Vagina (tissue), 2 donors: ENCODE measurements around the gene BRD3. TPM values are rescaled to one million over a fixed set of nuclear protein-coding genes. Genes with fewer than 3 reads are reported as not detected.

ENCODE experiments used
- DNase-seq, 2 donors: peaks; one replicate each; pipeline ENCODE4 v3.0.0-alpha.2; 2017; ENCODE audit errors: extremely low spot score in 2 of 2
- H3K27ac ChIP-seq: fragments of 200-600 bp; sonication (generic); one replicate; pipeline ENCODE4 v1.5.1; 2019
- H3K27me3 ChIP-seq: fragments of 200-600 bp; sonication (generic); one replicate; pipeline ENCODE4 v1.5.1; 2019
- H3K36me3 ChIP-seq, 2 donors: fragments of 200-600 bp; sonication (generic); one replicate each; pipeline ENCODE4 v1.5.1; 2017 to 2019
- H3K4me1 ChIP-seq: fragments of 200-600 bp; sonication (generic); one replicate; pipeline ENCODE4 v1.5.1; 2019
- H3K4me3 ChIP-seq, 2 donors: fragments of 200-600 bp; sonication (generic); 1 replicate in 1 of 2; 2 replicates in 1 of 2; pipeline ENCODE4 v1.5.1; 2016 to 2019
- H3K9me3 ChIP-seq: fragments of 200-600 bp; sonication (generic); one replicate; pipeline ENCODE4 v1.5.1; 2019
- CTCF ChIP-seq, 3 experiments: fragments of 450-650 bp in 2 of 3; fragments of 200-600 bp in 1 of 3; sonication (generic) in 1 of 3; IDR thresholded peaks; one replicate each; pipeline ENCODE4 v1.5.1; 2017 to 2019; ENCODE audit warnings: antibody characterized with exemption in 3 of 3, mild to moderate bottlenecking in 2 of 3, moderate library complexity in 2 of 3
- POLR2A ChIP-seq, 2 donors: fragments of 450-650 bp; IDR thresholded peaks; one replicate each; pipeline ENCODE4 v1.6.1; 2017; ENCODE audit warnings: antibody characterized with exemption in 2 of 2, mild to moderate bottlenecking in 2 of 2, moderate library complexity in 2 of 2
- POLR2AphosphoS5 ChIP-seq, 2 donors: sonication (generic); formaldehyde crosslinking; IDR thresholded peaks; one replicate each; pipeline ENCODE4 v1.9.0; 2017; ENCODE audit warnings: antibody characterized with exemption in 2 of 2, mild to moderate bottlenecking in 2 of 2, low read depth in 1 of 2; ENCODE audit not compliant: insufficient read depth in 1 of 2
- intact Hi-C: fragments of 100-400 bp; cut with DNase I; formaldehyde crosslinking; loops from one replicate; pipeline ENCODE4 v1.15.1; 2023
- total RNA-seq: library from RNA; depleted of rRNA; stranded (reverse); fragments of >200 nt; gene quantifications from one replicate; pipeline ENCODE4 v1.2.3, GENCODE V29; 2016

BRD3 gene
- total RNA-seq, 1 donor from 2014 or later, result 20.4 TPM

- no peak for DNase-seq
These were observed 31.7 kb downstream of the BRD3 start for GRCh38 chr9:134036130-134036529.

GRCh38 chr9:134035041-134036039, 32.5 kb downstream of the BRD3 start:
- H3K4me1 ChIP-seq, result no peaks in the 10 kb centered on the region
- no peak overlapping the region for H3K27ac ChIP-seq
- H3K27me3 ChIP-seq, result no peaks in the 10 kb centered on the region
- intact Hi-C loops, result no loop called here
- TF ChIP-seq CTCF (IDR thresholded peaks at IDR 0.05), result no peak
- no peak for TF ChIP-seq POLR2AphosphoS5 (IDR thresholded peaks at IDR 0.05; ENCODE audit: insufficient read depth in 1 of 2, low read depth in 1 of 2)
- no peak for TF ChIP-seq POLR2A (IDR thresholded peaks at IDR 0.05)
- H3K4me3 ChIP-seq, result no peak overlapping the region
- H3K9me3 ChIP-seq, result peaks cover 3% of the 10 kb centered on the region
- peaks cover 0 to 85% of the 10 kb centered on the region in 2 donors for H3K36me3 ChIP-seq
- DNase-seq, result no peak

More at GRCh38 chr9:134036130-134036529, 31.7 kb downstream of the BRD3 start:
- Histone ChIP-seq H3K36me3 (peaks cover 0 to 86% of the 10 kb centered on the region in 2 donors), H3K4me1 (no peaks in the 10 kb centered on the region), H3K4me3 (no peak overlapping the region), H3K27ac (no peak overlapping the region), H3K27me3 (no peaks in the 10 kb centered on the region), H3K9me3 (peaks cover 3% of the 10 kb centered on the region)
- TF ChIP-seq CTCF (IDR thresholded peaks at IDR 0.05) (no peak), POLR2AphosphoS5 (IDR thresholded peaks at IDR 0.05; ENCODE audit: insufficient read depth in 1 of 2, low read depth in 1 of 2) (no peak), POLR2A (IDR thresholded peaks at IDR 0.05) (no peak)
- intact Hi-C loops, result no loop called here

- Histone ChIP-seq H3K4me3 (no peak overlapping the region), H3K4me1 (no peaks in the 10 kb centered on the region), H3K27ac (no peak overlapping the region), H3K9me3 (peaks cover 3% of the 10 kb centered on the region), H3K36me3 (peaks cover 0 to 76% of the 10 kb centered on the region in 2 donors), H3K27me3 (no peaks in the 10 kb centered on the region)
- intact Hi-C loops, result no loop called here
- no peak for DNase-seq
- TF ChIP-seq POLR2AphosphoS5 (IDR thresholded peaks at IDR 0.05; ENCODE audit: insufficient read depth in 1 of 2, low read depth in 1 of 2) (no peak), POLR2A (IDR thresholded peaks at IDR 0.05) (no peak), CTCF (IDR thresholded peaks at IDR 0.05) (no peak)
These were observed 33.4 kb downstream of the BRD3 start for GRCh38 chr9:134034215-134035040.

- Histone ChIP-seq H3K36me3 (peaks cover 0 to 72% of the 10 kb centered on the region in 2 donors), H3K4me3 (no peak overlapping the region)
- DNase-seq, result no peak
These were observed 34.2 kb downstream of the BRD3 start for GRCh38 chr9:134033516-134034214.

More at GRCh38 chr9:134033516-134034214, 34.2 kb downstream of the BRD3 start:
- H3K9me3 ChIP-seq, result peaks cover 3% of the 10 kb centered on the region
- no peak overlapping the region for H3K27ac ChIP-seq
- no peaks in the 10 kb centered on the region for H3K27me3 ChIP-seq
- H3K4me1 ChIP-seq, result no peaks in the 10 kb centered on the region
- intact Hi-C loops, result no loop called here
- no peak for TF ChIP-seq POLR2AphosphoS5 (IDR thresholded peaks at IDR 0.05; ENCODE audit: insufficient read depth in 1 of 2, low read depth in 1 of 2)
- TF ChIP-seq CTCF (IDR thresholded peaks at IDR 0.05), result no peak
- TF ChIP-seq POLR2A (IDR thresholded peaks at IDR 0.05), result no peak
